ENCODE measurements around the gene DPP8. TPM values are rescaled to one million over a fixed set of nuclear protein-coding genes. Genes with fewer than 3 reads are reported as not detected.

The DPP8 gene
- polyA plus RNA-seq, 2 of the 4 experiments (the other 2 are of a cell fraction), result 24.4 to 41.8 TPM

- Histone ChIP-seq H3K4me2 (no peak overlapping the region), H3K4me1 (peaks cover 13% of the 10 kb centered on the region), H3K27ac (no peak overlapping the region), H3K4me3 (no peak overlapping the region), H3K9me3 (no peaks in the 10 kb centered on the region)
- ATAC-seq (no peak), FAIRE-seq (no peak), DNase-seq (ENCODE audit: low read depth in 1 of 2, low spot score in 1 of 2) (no peak)
- POLR2A ChIA-PET, result interaction anchor here (1.0 kb wide), 1 partner anchor 14 kb away, joined by 3 read pairs; no protein-coding TSS in a partner anchor
- TF ChIP-seq FOXS1 (CRISPR knock-in tag; IDR thresholded peaks at IDR 0.05), result no peak
- no peak for TF ChIP-seq ESRRA (IDR thresholded peaks at IDR 0.05; ENCODE audit: borderline replicate concordance, low read length)
- no peak for TF ChIP-seq RCOR1 (IDR thresholded peaks at IDR 0.05; ENCODE audit: low read depth, low read length)
- TF ChIP-seq CHD4 (IDR thresholded peaks at IDR 0.05; ENCODE audit: borderline replicate concordance), result no peak
- no peak for TF ChIP-seq HDAC2 (IDR thresholded peaks at IDR 0.05)
- TF ChIP-seq BHLHE40 (IDR thresholded peaks at IDR 0.05; ENCODE audit: low read depth, low read length), result no peak
- no peak for TF ChIP-seq ELK1 (IDR thresholded peaks at IDR 0.05; ENCODE audit: low read depth, low read length)
- TF ChIP-seq MYC (IDR thresholded peaks at IDR 0.05; ENCODE audit: borderline replicate concordance, low read length), result no peak
- no peak for TF ChIP-seq RNF2 (IDR thresholded peaks at IDR 0.05; ENCODE audit: borderline replicate concordance, low read depth)
- no peak for TF ChIP-seq HEYL (CRISPR knock-in tag; IDR thresholded peaks at IDR 0.05)
- TF ChIP-seq MAFK (IDR thresholded peaks at IDR 0.05; ENCODE audit: partially characterized antibody), result no peak
- CTCF ChIA-PET, result interaction anchor here (1.1 to 3.2 kb wide), 2 partner anchors 23 to 111 kb away, joined by 4 to 13 read pairs; no protein-coding TSS in a partner anchor
- 92% methylated on average over 5 of the region's 5 CpGs for WGBS (ENCODE audit: missing lambda C conversion rate)
These were observed 5.3 kb downstream of the DPP8 start for GRCh38 chr15:65512189-65512588.

- CTCF ChIA-PET, result interaction anchor here (0.6 to 1.1 kb wide), 5 partner anchors 8 to 109 kb away, joined by 3 to 5 read pairs (median 3); no protein-coding TSS in a partner anchor
- H3K4me1 ChIP-seq, result no peaks in the 10 kb centered on the region
- no peak overlapping the region for H3K4me3 ChIP-seq
- H3K9me3 ChIP-seq, result no peaks in the 10 kb centered on the region
- FAIRE-seq (peak; percentile 72), DNase-seq (ENCODE audit: low read depth in 1 of 2, low spot score in 1 of 2) (no peak), ATAC-seq (no peak)
- TF ChIP-seq ZNF302 (CRISPR knock-in tag; IDR thresholded peaks at IDR 0.05) (no peak), ZFP36 (IDR thresholded peaks at IDR 0.05; ENCODE audit: borderline replicate concordance, partially characterized antibody) (no peak), NR3C1 (IDR thresholded peaks at IDR 0.05) (no peak), CTCF (IDR thresholded peaks at IDR 0.05) (no peak), CHD4 (IDR thresholded peaks at IDR 0.05; ENCODE audit: borderline replicate concordance) (no peak), HOXB5 (CRISPR knock-in tag; IDR thresholded peaks at IDR 0.05) (no peak), POLR2A (IDR thresholded peaks at IDR 0.05; ENCODE audit: low read length) (no peak), ESRRA (IDR thresholded peaks at IDR 0.05; ENCODE audit: borderline replicate concordance, low read length) (no peak), RCOR1 (IDR thresholded peaks at IDR 0.05; ENCODE audit: low read depth, low read length) (no peak)
- 84% methylated on average over 2 of the region's 2 CpGs for WGBS (ENCODE audit: missing lambda C conversion rate)
- no peak overlapping the region for H3K27ac ChIP-seq
- POLR2A ChIA-PET, result no interaction called here
- no peak overlapping the region for H3K4me2 ChIP-seq
These were observed 8.2 kb downstream of the DPP8 start for GRCh38 chr15:65509321-65509720.

GRCh38 chr15:65494076-65494475 lies 23.4 kb downstream of the DPP8 start:
- ATAC-seq (no peak), FAIRE-seq (no peak), DNase-seq (ENCODE audit: low read depth in 1 of 2, low spot score in 1 of 2) (no peak)
- 86% methylated on average over 4 of the region's 4 CpGs for WGBS (ENCODE audit: missing lambda C conversion rate)
- no peak overlapping the region for H3K4me2 ChIP-seq
- ChIA-PET POLR2A (interaction anchor here (0.6 kb wide), 1 partner anchor 971 kb away, joined by 4 read pairs; no protein-coding TSS in a partner anchor), CTCF (interaction anchor here (0.8 to 2.6 kb wide), 4 partner anchors 33 to 175 kb away, joined by 3 to 7 read pairs (median 4); no protein-coding TSS in a partner anchor)
- TF ChIP-seq TP53 (CRISPR knock-in tag; IDR thresholded peaks at IDR 0.05) (no peak), RAD21 (conservative IDR thresholded peaks at IDR 0.05 in 1 of 2, IDR thresholded peaks at IDR 0.05 in 1 of 2) (no peak), HOXA7 (CRISPR knock-in tag; IDR thresholded peaks at IDR 0.05) (no peak), PHF8 (IDR thresholded peaks at IDR 0.05; ENCODE audit: borderline replicate concordance, low read depth) (no peak), GATA3 (IDR thresholded peaks at IDR 0.05; ENCODE audit: borderline replicate concordance) (no peak), HOXB5 (CRISPR knock-in tag; IDR thresholded peaks at IDR 0.05) (no peak), EHF (CRISPR knock-in tag; IDR thresholded peaks at IDR 0.05) (no peak), NFE2L2 (conservative IDR thresholded peaks at IDR 0.05; ENCODE audit: low read length) (no peak)
- no peak overlapping the region for H3K4me3 ChIP-seq
- no peaks in the 10 kb centered on the region for H3K9me3 ChIP-seq
- H3K27ac ChIP-seq, result no peak overlapping the region
- no peaks in the 10 kb centered on the region for H3K4me1 ChIP-seq

All from A549 (cell line).